Mesenchymal stem cell (in vitro differentiated cells and primary cell): ENCODE results near the gene C4A.

Experiments used
- DNase-seq: peaks from one replicate; pipeline ENCODE4 v3.0.0-alpha.2; 2013
- H2AFZ ChIP-seq: one replicate; pipeline ENCODE4 v1.6.1; 2013; ENCODE audit warnings: low read depth, mild to moderate bottlenecking, control low read depth, inconsistent platforms, low read length, moderate library complexity
- H2AK5ac ChIP-seq: 2 replicates; pipeline ENCODE4 v1.6.1; 2013; ENCODE audit warnings: low read length, moderate library complexity, mild to moderate bottlenecking, inconsistent platforms; ENCODE audit not compliant: severe bottlenecking
- H2BK120ac ChIP-seq: one replicate; pipeline ENCODE4 v1.6.1; 2013; ENCODE audit warnings: low read depth, mild to moderate bottlenecking, inconsistent platforms, low read length, moderate library complexity
- H2BK12ac ChIP-seq, 2 experiments: one replicate each; pipeline ENCODE4 v1.6.1; 2013; ENCODE audit warnings: inconsistent platforms in 2 of 2, low read length in 2 of 2, mild to moderate bottlenecking in 2 of 2, moderate library complexity in 2 of 2, control low read depth in 1 of 2
- H2BK15ac ChIP-seq: one replicate; pipeline ENCODE4 v1.6.1; 2013; ENCODE audit warnings: mild to moderate bottlenecking, low read depth, inconsistent platforms; ENCODE audit not compliant: poor library complexity, severe bottlenecking
- H2BK5ac ChIP-seq: 2 replicates; pipeline ENCODE4 v1.6.1; 2013; ENCODE audit warnings: low read depth, mild to moderate bottlenecking, low read length, control low read depth, inconsistent platforms; ENCODE audit not compliant: poor library complexity, severe bottlenecking
- H3K14ac ChIP-seq, 2 experiments: one replicate each; pipeline ENCODE4 v1.6.1; 2013; ENCODE audit warnings: inconsistent platforms in 2 of 2, low read length in 2 of 2, control low read depth in 1 of 2, mild to moderate bottlenecking in 1 of 2, moderate library complexity in 1 of 2
- H3K18ac ChIP-seq, 2 experiments: one replicate each; pipeline ENCODE4 v1.6.1; 2013; ENCODE audit warnings: inconsistent platforms in 2 of 2, low read length in 2 of 2, control low read depth in 1 of 2, low read depth in 1 of 2, mild to moderate bottlenecking in 1 of 2
- H3K23ac ChIP-seq, 2 experiments: one replicate each; pipeline ENCODE4 v1.6.1; 2013; ENCODE audit warnings: inconsistent platforms in 2 of 2, low read length in 2 of 2, mild to moderate bottlenecking in 2 of 2, moderate library complexity in 2 of 2, control low read depth in 1 of 2
- H3K27ac ChIP-seq: 2 replicates; pipeline ENCODE4 v1.5.1; 2013; ENCODE audit warnings: mild to moderate bottlenecking, moderate library complexity, low read length, control low read depth, inconsistent platforms; ENCODE audit not compliant: poor library complexity, severe bottlenecking
- H3K27me3 ChIP-seq, 2 experiments: 2 replicates each; pipeline versions ENCODE4 v1.6.1 to v1.7.0; 2013; ENCODE audit warnings: low read length in 2 of 2, mild to moderate bottlenecking in 2 of 2, moderate library complexity in 2 of 2, control low read depth in 1 of 2, inconsistent platforms in 1 of 2; ENCODE audit not compliant: control insufficient read depth in 1 of 2, insufficient read depth in 1 of 2
- H3K36me3 ChIP-seq, 2 experiments: 2 replicates each; pipeline versions ENCODE4 v1.6.1 to v1.7.0; 2013; ENCODE audit warnings: low read length in 2 of 2, control low read depth in 1 of 2, inconsistent platforms in 1 of 2, low read depth in 1 of 2, mild to moderate bottlenecking in 1 of 2; ENCODE audit not compliant: insufficient read depth in 2 of 2, control insufficient read depth in 1 of 2
- H3K4ac ChIP-seq, 2 experiments: one replicate each; pipeline ENCODE4 v1.6.1; 2013; ENCODE audit warnings: inconsistent platforms in 2 of 2, low read length in 2 of 2, mild to moderate bottlenecking in 2 of 2, moderate library complexity in 2 of 2, control low read depth in 1 of 2, low read depth in 1 of 2
- H3K4me1 ChIP-seq: 2 replicates; pipeline ENCODE4 v1.6.1; 2013; ENCODE audit warnings: low read depth, low read length, control low read depth; ENCODE audit not compliant: control insufficient read depth, insufficient read depth
- H3K4me2 ChIP-seq: 2 replicates; pipeline ENCODE4 v1.6.1; 2013; ENCODE audit warnings: low read length, mild to moderate bottlenecking, inconsistent platforms; ENCODE audit not compliant: poor library complexity, severe bottlenecking
- H3K4me3 ChIP-seq, 2 experiments: 2 replicates each; pipeline versions ENCODE4 v1.5.1 to v1.7.0; 2013; ENCODE audit warnings: low read length in 2 of 2, mild to moderate bottlenecking in 2 of 2, control low read depth in 1 of 2, low read depth in 1 of 2; ENCODE audit not compliant: insufficient read depth in 1 of 2
- H3K79me1 ChIP-seq: replicated peaks from 2 replicates; pipeline ENCODE4 v1.6.1; 2013; ENCODE audit warnings: mild to moderate bottlenecking, control low read depth, low read length, inconsistent platforms; ENCODE audit not compliant: poor library complexity, severe bottlenecking
- H3K9ac ChIP-seq: 2 replicates; pipeline ENCODE4 v1.7.0; 2013; ENCODE audit warnings: mild to moderate bottlenecking, low read length, moderate library complexity
- H3K9me3 ChIP-seq: 2 replicates; pipeline ENCODE4 v1.7.0; 2013; ENCODE audit warnings: mild to moderate bottlenecking, low read length; ENCODE audit not compliant: control insufficient read depth
- H4K8ac ChIP-seq: one replicate; pipeline ENCODE4 v1.6.1; 2013; ENCODE audit warnings: inconsistent platforms, mild to moderate bottlenecking, low read length, moderate library complexity
- H4K91ac ChIP-seq: one replicate; pipeline ENCODE4 v1.6.1; 2013; ENCODE audit warnings: mild to moderate bottlenecking, low read length, inconsistent platforms
- WGBS: methylation state at CpG from one replicate; pipeline ENCODE4 v1.1.7; 2013; ENCODE audit warnings: mixed read lengths; 5-methylcytosine and 5-hydroxymethylcytosine counted together

C4A gene

DNA sequence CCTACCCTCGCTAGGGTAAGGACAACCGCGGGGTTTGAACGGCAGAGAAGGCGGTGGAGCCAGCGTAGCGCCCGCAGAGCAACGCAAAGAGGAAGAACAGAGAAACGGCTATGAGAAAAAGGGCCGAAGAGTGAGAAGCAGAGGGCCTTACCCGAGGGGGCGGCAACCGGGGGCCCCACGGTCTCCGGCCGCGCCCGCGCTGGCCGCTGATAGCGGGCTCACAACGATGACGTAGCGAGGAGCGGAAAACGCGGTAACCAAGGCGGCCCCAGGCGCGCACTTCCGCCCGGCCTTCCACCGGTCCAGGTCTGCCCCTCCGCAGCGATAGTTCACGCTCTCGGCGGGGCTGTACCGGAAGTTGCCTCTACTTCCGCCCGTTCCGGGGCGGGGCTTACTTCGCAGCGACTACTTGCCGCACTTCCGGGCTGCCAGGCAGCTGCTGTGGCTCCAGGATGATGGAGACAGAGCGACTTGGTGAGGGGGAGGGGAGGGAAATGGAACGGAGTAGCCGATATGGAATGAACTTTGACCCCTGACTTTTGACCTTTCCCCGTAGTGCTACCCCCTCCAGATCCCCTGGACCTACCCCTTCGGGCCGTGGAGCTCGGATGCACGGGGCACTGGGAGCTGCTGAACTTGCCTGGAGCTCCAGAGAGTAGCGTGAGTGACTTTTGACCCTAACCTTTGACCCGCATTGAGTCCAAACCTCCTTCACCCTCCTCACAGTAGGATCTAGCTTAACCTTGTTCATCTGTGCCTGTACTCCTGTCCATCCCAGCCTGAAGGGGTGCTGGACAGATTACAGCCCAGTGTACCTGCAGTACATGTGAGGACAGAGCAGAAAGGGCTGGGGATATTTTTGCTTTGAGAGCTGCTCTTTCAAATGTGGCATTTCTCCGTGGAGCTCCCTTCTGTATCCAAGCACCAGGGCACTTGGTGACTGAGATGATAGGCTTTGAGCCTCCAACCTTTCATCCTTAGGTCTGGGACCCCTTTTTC lies 22.8 kb upstream of the C4A start, which contains the start of the genes NELFE and SKIC2:
Gene NELFE (minus strand): TSS at position 231 of the 999 bp plus-strand sequence. CDS start 525 bp downstream, outside the sequence.
Gene SKIC2 (plus strand): TSS at position 435 of the 999 bp plus-strand sequence. CDS start 18 bp downstream, at position 453.
- peak within 1 kb of the TSS; percentile 62 to 66 for H3K4ac ChIP-seq
- peak within 1 kb of the TSS; percentile 28 for H3K27ac ChIP-seq
- H2BK12ac ChIP-seq: peak within 1 kb of the TSS in 1 of 2 experiments; percentile 34
- H2BK15ac ChIP-seq: peak within 1 kb of the TSS; percentile 8
- no peaks in the 10 kb centered on the region for H3K9me3 ChIP-seq
- peak within 1 kb of the TSS; percentile 99 for H4K8ac ChIP-seq
- peak within 1 kb of the TSS; percentile 92 to 100 for H3K4me3 ChIP-seq
- peaks cover 65% of the 10 kb centered on the region for H3K79me1 ChIP-seq
- under 1% methylated on average over 51 of the region's 59 CpGs for WGBS
- H3K18ac ChIP-seq: peak within 1 kb of the TSS; percentile 57 to 80
- peak within 1 kb of the TSS; percentile 36 for H2BK120ac ChIP-seq
- H3K36me3 ChIP-seq: peaks cover 61 to 74% of the 10 kb centered on the region in 2 experiments
- H3K4me2 ChIP-seq: peak within 1 kb of the TSS; percentile 97
- H3K27me3 ChIP-seq: no peaks in the 10 kb centered on the region
- peak within 1 kb of the TSS; percentile 69 for H2AK5ac ChIP-seq
- DNase-seq: peak; percentile 99
- H3K9ac ChIP-seq: peak within 1 kb of the TSS; percentile 100
- peak within 1 kb of the TSS; percentile 92 for H4K91ac ChIP-seq
- no peak within 1 kb of the TSS for H3K23ac ChIP-seq
- H3K4me1 ChIP-seq: peaks cover 11% of the 10 kb centered on the region
- peak within 1 kb of the TSS in 1 of 2 experiments; percentile 72 for H3K14ac ChIP-seq
- no peak within 1 kb of the TSS for H2BK5ac ChIP-seq
- peak within 1 kb of the TSS; percentile 43 for H2AFZ ChIP-seq

DNA sequence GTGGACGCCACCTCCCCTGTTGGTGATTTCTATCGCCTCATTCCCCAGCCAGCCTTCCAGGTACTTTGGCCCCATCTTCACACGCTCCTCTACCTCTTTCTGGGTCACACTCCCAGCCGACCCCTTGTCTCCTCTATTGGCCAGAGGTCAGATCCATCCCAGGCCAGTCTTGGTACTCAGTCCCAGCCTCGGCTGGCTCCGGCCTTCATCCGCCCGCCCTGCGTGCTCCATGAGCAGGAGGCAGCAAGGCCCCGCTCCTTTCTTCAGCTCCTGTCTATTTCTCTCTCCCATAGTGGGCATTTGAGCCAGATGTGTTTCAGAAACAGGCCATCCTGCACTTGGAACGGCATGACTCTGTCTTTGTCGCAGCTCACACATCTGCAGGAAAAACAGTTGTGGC lies 20.2 kb upstream of the C4A start:
- WGBS: 98% methylated on average over 12 of the region's 12 CpGs
- no peak overlapping the region for H2AFZ ChIP-seq
- H3K23ac ChIP-seq: no peak overlapping the region
- no peak overlapping the region for H3K4me3 ChIP-seq
- peaks cover 11% of the 10 kb centered on the region for H3K4me1 ChIP-seq
- H3K79me1 ChIP-seq: peaks cover 62% of the 10 kb centered on the region
- no peak overlapping the region for H4K91ac ChIP-seq
- no peak overlapping the region for H2AK5ac ChIP-seq
- H2BK120ac ChIP-seq: no peak overlapping the region
- H2BK15ac ChIP-seq: no peak overlapping the region
- H3K18ac ChIP-seq: no peak overlapping the region
- no peak overlapping the region for H3K4me2 ChIP-seq
- H4K8ac ChIP-seq: no peak overlapping the region
- H3K9ac ChIP-seq: no peak overlapping the region
- no peak overlapping the region for H3K14ac ChIP-seq
- peaks cover 60 to 77% of the 10 kb centered on the region in 2 experiments for H3K36me3 ChIP-seq
- no peak for DNase-seq
- no peak overlapping the region for H2BK5ac ChIP-seq
- no peaks in the 10 kb centered on the region for H3K27me3 ChIP-seq
- H3K27ac ChIP-seq: no peak overlapping the region
- no peaks in the 10 kb centered on the region for H3K9me3 ChIP-seq
- H3K4ac ChIP-seq: no peak overlapping the region
- no peak overlapping the region for H2BK12ac ChIP-seq

DNA sequence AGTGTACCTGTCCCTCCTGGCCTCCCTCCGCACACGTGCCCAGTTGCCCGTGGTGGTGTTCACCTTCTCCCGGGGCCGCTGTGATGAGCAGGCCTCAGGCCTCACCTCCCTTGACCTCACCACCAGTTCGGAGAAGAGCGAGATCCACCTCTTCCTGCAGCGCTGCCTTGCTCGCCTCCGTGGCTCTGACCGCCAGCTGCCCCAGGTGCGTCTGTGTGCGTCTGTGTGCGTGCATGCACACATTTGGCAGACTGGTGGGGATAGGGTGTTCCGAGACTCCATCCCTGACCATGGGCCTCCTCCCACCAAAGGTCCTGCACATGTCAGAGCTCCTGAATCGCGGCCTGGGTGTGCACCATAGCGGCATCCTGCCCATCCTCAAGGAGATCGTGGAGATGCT lies 17.9 kb upstream of the C4A start:
- H3K14ac ChIP-seq: no peak overlapping the region
- no peak overlapping the region for H2AK5ac ChIP-seq
- H3K27me3 ChIP-seq: no peaks in the 10 kb centered on the region
- no peak overlapping the region for H2BK120ac ChIP-seq
- DNase-seq: no peak
- no peak overlapping the region for H3K4me2 ChIP-seq
- peaks cover 9% of the 10 kb centered on the region for H3K4me1 ChIP-seq
- peak overlapping the region; percentile 9 for H4K91ac ChIP-seq
- H3K18ac ChIP-seq: no peak overlapping the region
- H2AFZ ChIP-seq: no peak overlapping the region
- H3K4me3 ChIP-seq: no peak overlapping the region
- no peak overlapping the region for H2BK5ac ChIP-seq
- no peak overlapping the region for H2BK15ac ChIP-seq
- no peak overlapping the region for H2BK12ac ChIP-seq
- H4K8ac ChIP-seq: no peak overlapping the region
- no peaks in the 10 kb centered on the region for H3K9me3 ChIP-seq
- 93% methylated on average over 18 of the region's 19 CpGs for WGBS
- H3K4ac ChIP-seq: no peak overlapping the region
- peaks cover 79 to 90% of the 10 kb centered on the region in 2 experiments for H3K36me3 ChIP-seq
- no peak overlapping the region for H3K9ac ChIP-seq
- H3K23ac ChIP-seq: no peak overlapping the region
- H3K79me1 ChIP-seq: peaks cover 60% of the 10 kb centered on the region
- no peak overlapping the region for H3K27ac ChIP-seq

DNA sequence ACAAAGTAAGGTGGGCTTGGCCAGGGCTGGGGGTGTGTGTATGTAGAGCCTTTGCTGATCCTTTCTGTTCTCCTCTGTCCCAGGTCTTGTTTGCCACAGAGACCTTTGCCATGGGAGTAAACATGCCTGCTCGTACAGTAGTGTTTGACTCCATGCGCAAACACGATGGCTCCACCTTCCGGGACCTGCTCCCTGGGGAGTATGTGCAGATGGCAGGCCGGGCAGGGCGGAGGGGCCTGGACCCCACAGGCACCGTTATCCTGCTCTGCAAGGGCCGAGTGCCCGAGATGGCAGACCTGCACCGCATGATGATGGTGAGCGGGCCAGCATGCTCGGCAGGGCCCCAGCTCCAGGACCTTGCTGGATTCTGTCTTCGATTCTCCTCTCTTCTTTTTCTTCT lies 16.2 kb upstream of the C4A start:
- no peak overlapping the region for H2BK120ac ChIP-seq

More for the DNA sequence above, 16.2 kb upstream of the C4A start:
- 95% methylated on average over 13 of the region's 13 CpGs for WGBS
- no peak overlapping the region for H3K4me3 ChIP-seq
- H3K4me1 ChIP-seq: peaks cover 15% of the 10 kb centered on the region
- H2BK12ac ChIP-seq: no peak overlapping the region
- no peak overlapping the region for H3K14ac ChIP-seq
- H3K79me1 ChIP-seq: peaks cover 50% of the 10 kb centered on the region
- H3K9ac ChIP-seq: no peak overlapping the region
- H4K8ac ChIP-seq: no peak overlapping the region
- no peak overlapping the region for H2AK5ac ChIP-seq
- no peak for DNase-seq
- no peak overlapping the region for H3K27ac ChIP-seq
- H2BK15ac ChIP-seq: no peak overlapping the region
- no peak overlapping the region for H3K4ac ChIP-seq
- no peaks in the 10 kb centered on the region for H3K9me3 ChIP-seq
- H3K4me2 ChIP-seq: no peak overlapping the region
- H4K91ac ChIP-seq: peak overlapping the region; percentile 48
- no peak overlapping the region for H2BK5ac ChIP-seq
- no peaks in the 10 kb centered on the region for H3K27me3 ChIP-seq
- H3K18ac ChIP-seq: no peak overlapping the region
- H2AFZ ChIP-seq: no peak overlapping the region
- no peak overlapping the region for H3K23ac ChIP-seq
- peaks cover 89 to 99% of the 10 kb centered on the region in 2 experiments for H3K36me3 ChIP-seq
